Stimulated activated CD8-positive, alpha-beta memory T cell treated with anti-CD3 and anti-CD28 coated beads, Interleukin-4, amount 100 ng/mL, for 48 hours (primary cell): Measurements from ENCODE around the gene RAN.
"Not testable (repeated sequence)": the region's sequence is repeated elsewhere in the genome, so short reads cannot be mapped to it uniquely, and the experiment has no call there.

Experiments
- DNase-seq: peaks from one replicate; pipeline ENCODE4 v3.0.0-alpha.2; 2020

RAN gene

GRCh38 chr12:130879212-130879686, 7.4 kb downstream of the RAN start:
- DNase-seq, result no peak

DNA sequence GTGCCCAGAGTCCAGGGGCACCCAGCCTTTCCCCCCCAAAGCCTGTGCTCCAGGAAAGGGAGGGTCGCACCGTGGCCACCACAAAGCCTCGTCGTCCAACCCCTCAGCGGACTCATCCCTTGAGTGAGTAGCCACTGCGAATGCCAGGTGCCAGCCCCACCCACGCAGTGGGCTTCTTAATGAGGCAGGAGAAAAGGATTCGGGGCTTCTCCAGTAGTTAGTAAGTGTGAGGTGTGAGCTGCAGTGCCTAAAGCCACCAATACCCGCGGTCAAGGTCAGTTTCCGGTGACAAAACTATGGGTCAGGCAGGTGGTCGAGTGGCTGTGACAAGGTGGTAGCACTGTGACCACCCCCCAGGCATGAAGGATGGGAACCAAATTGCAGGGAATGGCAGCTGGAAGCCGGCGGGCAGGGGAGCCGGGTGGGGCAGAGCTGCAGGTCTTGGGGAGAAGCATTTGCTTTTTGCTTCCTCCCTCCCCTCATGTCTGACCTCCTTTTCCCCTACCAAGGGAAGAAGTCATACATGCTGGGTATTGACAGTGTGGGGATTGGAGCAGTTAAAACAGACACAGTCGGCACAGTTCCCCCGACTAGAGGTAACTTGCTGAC, 8.0 kb downstream of the RAN start:
- no peak for DNase-seq

DNA sequence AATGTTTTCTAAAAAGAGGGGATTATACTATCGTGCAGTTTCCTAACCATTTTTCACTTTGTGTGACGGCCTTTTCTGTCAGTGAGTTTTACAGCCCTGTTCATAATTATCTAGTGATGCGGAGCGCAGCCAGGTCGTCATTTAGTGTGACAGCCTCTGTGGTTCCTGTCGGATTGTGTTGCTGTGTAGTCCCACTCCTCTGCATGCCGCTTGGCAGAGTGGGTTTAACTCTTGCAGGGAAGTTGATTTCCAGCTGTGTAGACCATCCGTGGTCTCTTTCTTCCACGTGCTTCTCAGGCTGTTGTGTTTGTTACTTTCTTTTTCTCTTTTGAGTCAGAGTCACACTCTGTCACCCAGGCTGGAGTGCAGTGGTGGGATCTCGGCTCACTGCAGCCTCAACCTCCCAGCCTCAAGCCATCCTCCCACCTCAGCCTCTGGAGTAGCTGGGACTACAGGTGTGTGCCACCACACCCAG, 8.6 kb downstream of the RAN start:
- peak; percentile 34 for DNase-seq

GRCh38 chr12:130881046-130881445, 9.2 kb downstream of the RAN start:
- no peak for DNase-seq

- no peak for DNase-seq
Observed at GRCh38 chr12:130881548-130881947, 9.7 kb downstream of the RAN start.

- DNase-seq, result not testable (repeated sequence)
Observed at GRCh38 chr12:130887190-130887589, 15.3 kb downstream of the RAN start.

DNA sequence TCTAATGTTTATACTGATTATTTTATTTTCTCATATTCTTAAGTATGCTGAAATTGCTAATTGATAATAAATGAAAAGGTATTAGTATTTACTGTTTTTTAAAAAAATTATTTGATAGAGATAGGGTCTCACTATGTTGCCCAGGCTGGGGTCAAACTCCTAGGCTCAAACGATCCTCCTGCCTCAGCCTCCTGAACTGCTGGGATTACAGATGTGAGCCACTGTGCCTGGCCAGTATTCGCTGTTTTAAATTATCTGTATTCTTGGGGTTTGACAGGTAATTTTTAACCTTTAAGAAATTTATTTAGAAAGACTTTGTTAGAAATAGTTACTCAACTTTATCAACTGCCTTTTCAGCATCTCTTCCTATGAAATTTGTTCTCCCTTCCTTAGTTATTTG, 32.2 kb downstream of the RAN start:
- no peak for DNase-seq

GRCh38 chr12:130904936-130905455, 33.1 kb downstream of the RAN start:
- not testable (repeated sequence) for DNase-seq

DNA sequence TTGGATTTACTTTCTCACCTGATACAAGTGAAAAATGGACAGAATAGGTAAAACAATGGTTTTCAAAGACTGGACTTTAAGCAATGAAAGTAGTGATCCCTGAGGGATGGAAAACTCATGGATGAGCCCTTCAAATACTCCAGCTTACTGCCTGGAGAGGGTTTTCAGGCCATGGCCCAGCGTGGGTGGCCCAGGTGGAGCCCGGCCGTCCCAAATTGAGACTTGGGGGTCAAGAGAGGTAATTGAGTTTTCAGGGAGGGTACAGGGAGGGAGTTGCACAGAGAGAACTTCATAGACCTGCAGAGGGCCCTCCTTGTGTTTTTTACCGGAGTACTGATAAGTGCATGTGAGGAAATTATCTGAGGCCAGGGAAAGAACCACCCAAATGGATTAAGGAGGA, 37.2 kb downstream of the RAN start:
- no peak for DNase-seq

DNA sequence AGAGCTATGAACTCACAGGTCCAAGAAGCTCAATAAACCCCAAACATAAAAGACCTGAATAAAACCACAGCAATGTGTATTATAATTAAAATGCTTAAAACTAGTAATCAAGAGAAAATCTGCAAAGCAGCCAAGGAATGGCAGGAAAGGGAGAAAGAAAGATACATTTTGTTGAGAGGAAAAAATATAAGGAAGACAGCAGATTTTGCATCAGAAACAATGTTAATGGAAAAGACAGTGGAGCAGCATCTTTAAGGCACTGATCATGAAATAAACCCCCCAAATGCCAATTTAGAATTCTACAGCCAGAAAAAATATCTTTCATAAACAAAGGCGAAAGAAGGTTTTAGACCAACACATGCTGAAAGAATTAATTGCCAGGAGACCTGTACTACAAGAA, 39.3 kb downstream of the RAN start:
- DNase-seq, result no peak

DNA sequence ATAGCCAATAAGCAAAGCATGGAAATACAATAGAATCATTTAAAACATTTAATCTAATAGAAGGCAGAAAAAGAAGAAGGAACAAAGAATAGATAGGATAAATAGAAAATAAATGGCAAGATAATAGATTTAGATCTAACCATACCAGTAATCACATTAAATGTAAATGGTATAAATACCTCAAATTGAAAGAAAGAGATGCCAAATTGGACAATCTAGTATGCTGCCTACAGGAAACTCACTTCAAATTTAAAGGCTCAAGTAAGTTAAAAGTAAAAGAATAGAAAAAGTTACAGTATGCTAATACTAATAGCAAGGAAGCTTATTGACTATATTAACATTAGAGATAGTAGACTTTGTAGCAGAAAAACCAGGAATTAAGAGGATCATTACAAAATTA, 40.1 kb downstream of the RAN start:
- DNase-seq, result no peak

- DNase-seq, result peak; percentile 52
Observed at GRCh38 chr12:130916241-130916911, 44.5 kb downstream of the RAN start.

- DNase-seq, result no peak
Observed at GRCh38 chr12:130917607-130918006, 45.7 kb downstream of the RAN start.

- DNase-seq, result no peak
Observed at GRCh38 chr12:130919086-130919485, 47.2 kb downstream of the RAN start.

- DNase-seq, result no peak
Observed at GRCh38 chr12:130920119-130920703, 48.3 kb downstream of the RAN start.

DNA sequence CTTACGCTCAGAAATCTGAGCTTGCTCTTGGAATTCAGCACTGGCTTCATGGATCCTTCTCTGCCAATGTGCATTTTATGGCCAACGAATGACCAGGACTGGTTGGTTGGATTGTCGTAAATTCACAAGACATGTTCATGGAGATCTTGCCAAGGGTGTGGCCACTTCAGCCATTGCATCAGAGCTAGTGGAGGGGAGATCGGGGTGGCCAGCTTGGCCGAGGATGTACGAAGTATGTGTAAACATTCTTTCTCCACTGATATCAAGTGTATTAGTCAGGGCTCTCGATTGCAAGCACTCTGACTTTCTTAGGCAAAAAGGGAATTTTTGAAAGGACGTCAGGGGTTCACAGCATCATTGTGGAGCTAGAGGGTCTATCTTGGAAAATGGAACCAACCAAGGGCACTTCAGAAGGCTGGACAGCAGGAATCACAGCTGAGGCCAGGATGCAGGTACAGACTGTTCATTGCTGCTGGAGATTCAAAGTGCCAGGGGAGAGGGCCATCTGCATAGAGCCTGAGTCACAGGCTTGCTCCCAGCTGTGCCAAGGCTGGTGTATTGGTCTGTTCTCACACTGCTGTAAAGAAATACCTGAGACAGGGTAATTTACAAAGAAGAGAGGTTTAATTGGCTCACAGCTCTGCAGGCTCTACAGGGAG, 49.0 kb downstream of the RAN start:
- no peak for DNase-seq

GRCh38 chr12:130922511-130922953, 50.7 kb downstream of the RAN start:
- DNase-seq, result no peak

GRCh38 chr12:130924966-130925665, 53.2 kb downstream of the RAN start:
- no peak for DNase-seq

- no peak for DNase-seq
Observed at GRCh38 chr12:130925666-130926015, 53.8 kb downstream of the RAN start.
